ENCODE results near the gene YTHDC1. TPM values are rescaled to one million over a fixed set of nuclear protein-coding genes. Genes with fewer than 3 reads are reported as not detected.
A peak's percentile ranks its signal among the peaks of the same experiment; 100 is the strongest.

The YTHDC1 gene
- 68.9 TPM for total RNA-seq (2021; ENCODE audit: unreplicated experiment)
- polyA plus RNA-seq (2012): 39.3 and 45.3 TPM in 2 replicates
- Bru-seq, nascent RNA: percentile 97 among the genes with signal in this experiment
- percentile 90 among the genes with signal in this experiment for BruChase-seq, experiment 1, labeled RNA remaining after a 6-hour chase
- percentile 93 among the genes with signal in this experiment for BruChase-seq, experiment 2, labeled RNA remaining after a 2-hour chase
- long read RNA-seq, full-length matches to known transcripts: 11 of 37 reads
- long read RNA-seq, partial matches to known transcripts: 25 of 37 reads
- long read RNA-seq, other reads (novel, unspliced or antisense): 1 of 37 reads

DNA sequence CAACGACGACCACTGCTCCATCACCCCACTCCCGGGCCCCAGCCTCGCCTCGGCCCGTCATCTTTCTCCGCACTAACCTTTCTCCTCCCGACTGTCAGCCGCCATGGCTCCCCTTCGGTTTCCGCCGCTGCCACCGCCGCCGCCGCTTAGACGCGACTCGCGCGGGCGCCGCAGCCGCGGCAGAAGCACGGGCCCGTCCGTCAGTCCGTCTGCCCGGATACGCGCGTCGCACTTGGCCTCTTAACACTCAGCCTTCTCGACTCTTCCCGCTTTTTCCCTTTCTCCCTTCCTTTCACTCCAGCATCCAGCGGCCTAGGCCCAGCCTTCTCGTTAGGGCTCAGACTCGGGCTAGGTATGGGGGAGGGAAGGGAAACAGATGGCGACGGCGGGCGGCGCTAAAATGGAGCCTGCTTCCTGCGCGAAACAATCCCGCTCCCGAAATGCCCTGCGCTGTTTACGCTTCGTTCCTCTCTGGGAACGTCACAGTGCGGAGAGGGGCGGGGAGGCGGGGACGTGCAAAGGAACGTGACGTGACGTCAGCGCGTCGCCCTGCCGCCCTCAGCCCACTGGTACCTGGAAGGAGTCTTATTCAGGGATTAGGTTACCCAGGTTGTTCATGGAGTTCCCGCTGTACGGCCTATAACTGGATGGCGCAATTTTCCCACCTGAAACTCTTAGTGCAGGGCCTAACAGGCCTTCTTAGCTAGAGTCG is at the start of gene YTHDC1:
Gene YTHDC1, minus strand, starts transcription at position 442 of the 712 bp plus-strand sequence. Its CDS starts 337 bp downstream, at position 105.
- no TSS peak for BruUV-seq (replicated peaks)
- Histone ChIP-seq H2AFZ (ENCODE audit: low read depth, low read length, poor library complexity, severe bottlenecking) (no peak within 1 kb of the TSS), H3K4me1 (ENCODE audit: control insufficient read depth in 1 of 2, insufficient read depth in 2 of 2, low read length in 2 of 2) (peaks cover 4 to 20% of the 10 kb centered on the region in 2 experiments; a peak in 3 of 4 replicates), H3K9me2 (ENCODE audit: insufficient read depth) (no peaks in the 10 kb centered on the region), H4K20me1 (ENCODE audit: insufficient read depth) (peaks cover 8% of the 10 kb centered on the region; the same call in 1 of the 2 replicates), H3K36me3 (ENCODE audit: control insufficient read depth in 1 of 2, insufficient read depth in 2 of 2, low read length in 2 of 2) (no peaks in the 10 kb centered on the region; a peak in 1 of 4 replicates), H3K27me3 (ENCODE audit: insufficient read depth, low read length) (no peaks in the 10 kb centered on the region), H3K27ac (ENCODE audit: low read depth, low read length) (peak within 1 kb of the TSS; percentile 89), H3K4me3 (replicated peaks in 1 of 2; ENCODE audit: low read depth in 1 of 2, low read length in 2 of 2) (peak within 1 kb of the TSS; percentile 82 to 96), H3K9ac (ENCODE audit: low read length) (peak within 1 kb of the TSS; percentile 93), H3K9me3 (ENCODE audit: control insufficient read depth in 1 of 2, insufficient read depth in 1 of 2, low read depth in 1 of 2, low read length in 2 of 2) (no peaks in the 10 kb centered on the region), H3K79me2 (ENCODE audit: insufficient read depth, low read length) (peaks cover 50% of the 10 kb centered on the region), H3K4me2 (ENCODE audit: low read length) (peak within 1 kb of the TSS; percentile 78)
- ChIA-PET RAD21 (ENCODE audit: low non-redundant PET in 1 of 2, low total read pairs in 2 of 2, uncharacterized antibody in 2 of 2, unreplicated experiment in 2 of 2) (no interaction called here), CTCF (no interaction called here), POLR2A (no interaction called here)
- intact Hi-C loops (cut with micrococcal nuclease): loop anchor here (5.0 kb wide), 1 partner anchor 648 kb away; the partner anchor contains the start of gene UBA6
- ATAC-seq (peak; percentile 99), DNase-seq (ENCODE audit: low read depth, low spot score) (peak; percentile 91)
- peak; percentile 77 for TF ChIP-seq SP1 (IDR thresholded peaks at IDR 0.05; ENCODE audit: low read depth)
- peak; percentile 91 for TF ChIP-seq CBX3 (IDR thresholded peaks at IDR 0.05; ENCODE audit: low read depth)
- TF ChIP-seq ZFX (IDR thresholded peaks at IDR 0.05): peak; percentile 88
- TF ChIP-seq, protein P1, sequence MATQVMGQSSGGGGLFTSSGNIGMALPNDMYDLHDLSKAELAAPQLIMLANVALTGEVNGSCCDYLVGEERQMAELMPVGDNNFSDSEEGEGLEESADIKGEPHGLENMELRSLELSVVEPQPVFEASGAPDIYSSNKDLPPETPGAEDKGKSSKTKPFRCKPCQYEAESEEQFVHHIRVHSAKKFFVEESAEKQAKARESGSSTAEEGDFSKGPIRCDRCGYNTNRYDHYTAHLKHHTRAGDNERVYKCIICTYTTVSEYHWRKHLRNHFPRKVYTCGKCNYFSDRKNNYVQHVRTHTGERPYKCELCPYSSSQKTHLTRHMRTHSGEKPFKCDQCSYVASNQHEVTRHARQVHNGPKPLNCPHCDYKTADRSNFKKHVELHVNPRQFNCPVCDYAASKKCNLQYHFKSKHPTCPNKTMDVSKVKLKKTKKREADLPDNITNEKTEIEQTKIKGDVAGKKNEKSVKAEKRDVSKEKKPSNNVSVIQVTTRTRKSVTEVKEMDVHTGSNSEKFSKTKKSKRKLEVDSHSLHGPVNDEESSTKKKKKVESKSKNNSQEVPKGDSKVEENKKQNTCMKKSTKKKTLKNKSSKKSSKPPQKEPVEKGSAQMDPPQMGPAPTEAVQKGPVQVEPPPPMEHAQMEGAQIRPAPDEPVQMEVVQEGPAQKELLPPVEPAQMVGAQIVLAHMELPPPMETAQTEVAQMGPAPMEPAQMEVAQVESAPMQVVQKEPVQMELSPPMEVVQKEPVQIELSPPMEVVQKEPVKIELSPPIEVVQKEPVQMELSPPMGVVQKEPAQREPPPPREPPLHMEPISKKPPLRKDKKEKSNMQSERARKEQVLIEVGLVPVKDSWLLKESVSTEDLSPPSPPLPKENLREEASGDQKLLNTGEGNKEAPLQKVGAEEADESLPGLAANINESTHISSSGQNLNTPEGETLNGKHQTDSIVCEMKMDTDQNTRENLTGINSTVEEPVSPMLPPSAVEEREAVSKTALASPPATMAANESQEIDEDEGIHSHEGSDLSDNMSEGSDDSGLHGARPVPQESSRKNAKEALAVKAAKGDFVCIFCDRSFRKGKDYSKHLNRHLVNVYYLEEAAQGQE (IDR thresholded peaks at IDR 0.05; ENCODE audit: low read depth): no peak
- 0 out of 2 replicates have a peak, but pooled peaks have one; percentile 16 for TF ChIP-seq SRF (IDR thresholded peaks at IDR 0.05; ENCODE audit: low read depth)
- no peak for TF ChIP-seq ZNF274 (IDR thresholded peaks at IDR 0.05; ENCODE audit: low read depth, low read length)
- TF ChIP-seq EGR1 (IDR thresholded peaks at IDR 0.05; ENCODE audit: low read depth): no peak
- peak; percentile 64 for TF ChIP-seq TCF7L2 (IDR thresholded peaks at IDR 0.05; ENCODE audit: borderline replicate concordance, extremely low read depth, insufficient read depth, insufficient read length)
- TF ChIP-seq POLR2AphosphoS5 (IDR thresholded peaks at IDR 0.05; ENCODE audit: low read depth, low read length): peak; percentile 87
- TF ChIP-seq, protein P2, sequence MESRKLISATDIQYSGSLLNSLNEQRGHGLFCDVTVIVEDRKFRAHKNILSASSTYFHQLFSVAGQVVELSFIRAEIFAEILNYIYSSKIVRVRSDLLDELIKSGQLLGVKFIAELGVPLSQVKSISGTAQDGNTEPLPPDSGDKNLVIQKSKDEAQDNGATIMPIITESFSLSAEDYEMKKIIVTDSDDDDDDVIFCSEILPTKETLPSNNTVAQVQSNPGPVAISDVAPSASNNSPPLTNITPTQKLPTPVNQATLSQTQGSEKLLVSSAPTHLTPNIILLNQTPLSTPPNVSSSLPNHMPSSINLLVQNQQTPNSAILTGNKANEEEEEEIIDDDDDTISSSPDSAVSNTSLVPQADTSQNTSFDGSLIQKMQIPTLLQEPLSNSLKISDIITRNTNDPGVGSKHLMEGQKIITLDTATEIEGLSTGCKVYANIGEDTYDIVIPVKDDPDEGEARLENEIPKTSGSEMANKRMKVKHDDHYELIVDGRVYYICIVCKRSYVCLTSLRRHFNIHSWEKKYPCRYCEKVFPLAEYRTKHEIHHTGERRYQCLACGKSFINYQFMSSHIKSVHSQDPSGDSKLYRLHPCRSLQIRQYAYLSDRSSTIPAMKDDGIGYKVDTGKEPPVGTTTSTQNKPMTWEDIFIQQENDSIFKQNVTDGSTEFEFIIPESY (IDR thresholded peaks at IDR 0.05; ENCODE audit: extremely low read depth, insufficient replicate concordance, low read length): peak; percentile 20
- 0 out of 2 replicates have a peak, but pooled peaks have one; percentile 17 for TF ChIP-seq CEBPB (IDR thresholded peaks at IDR 0.05; ENCODE audit: low read depth)
- TF ChIP-seq, protein P3, sequence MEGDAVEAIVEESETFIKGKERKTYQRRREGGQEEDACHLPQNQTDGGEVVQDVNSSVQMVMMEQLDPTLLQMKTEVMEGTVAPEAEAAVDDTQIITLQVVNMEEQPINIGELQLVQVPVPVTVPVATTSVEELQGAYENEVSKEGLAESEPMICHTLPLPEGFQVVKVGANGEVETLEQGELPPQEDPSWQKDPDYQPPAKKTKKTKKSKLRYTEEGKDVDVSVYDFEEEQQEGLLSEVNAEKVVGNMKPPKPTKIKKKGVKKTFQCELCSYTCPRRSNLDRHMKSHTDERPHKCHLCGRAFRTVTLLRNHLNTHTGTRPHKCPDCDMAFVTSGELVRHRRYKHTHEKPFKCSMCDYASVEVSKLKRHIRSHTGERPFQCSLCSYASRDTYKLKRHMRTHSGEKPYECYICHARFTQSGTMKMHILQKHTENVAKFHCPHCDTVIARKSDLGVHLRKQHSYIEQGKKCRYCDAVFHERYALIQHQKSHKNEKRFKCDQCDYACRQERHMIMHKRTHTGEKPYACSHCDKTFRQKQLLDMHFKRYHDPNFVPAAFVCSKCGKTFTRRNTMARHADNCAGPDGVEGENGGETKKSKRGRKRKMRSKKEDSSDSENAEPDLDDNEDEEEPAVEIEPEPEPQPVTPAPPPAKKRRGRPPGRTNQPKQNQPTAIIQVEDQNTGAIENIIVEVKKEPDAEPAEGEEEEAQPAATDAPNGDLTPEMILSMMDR (IDR thresholded peaks at IDR 0.05 in 2 of 3, conservative IDR thresholded peaks at IDR 0.05 in 1 of 3; ENCODE audit: borderline replicate concordance in 1 of 3, insufficient read depth in 1 of 3, low read depth in 2 of 3, low read length in 2 of 3): no peak
- TF ChIP-seq EZH2phosphoT487 (IDR thresholded peaks at IDR 0.05; ENCODE audit: borderline replicate concordance): no peak
- peak; percentile 90 for TF ChIP-seq YY1 (IDR thresholded peaks at IDR 0.05; ENCODE audit: extremely low read depth, insufficient replicate concordance, low read depth, low read length)
- TF ChIP-seq, protein P4, sequence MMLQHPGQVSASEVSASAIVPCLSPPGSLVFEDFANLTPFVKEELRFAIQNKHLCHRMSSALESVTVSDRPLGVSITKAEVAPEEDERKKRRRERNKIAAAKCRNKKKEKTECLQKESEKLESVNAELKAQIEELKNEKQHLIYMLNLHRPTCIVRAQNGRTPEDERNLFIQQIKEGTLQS (IDR thresholded peaks at IDR 0.05): no peak
- TF ChIP-seq SIN3A (IDR thresholded peaks at IDR 0.05; ENCODE audit: low read depth): peak; percentile 83
- TF ChIP-seq FOSL1 (IDR thresholded peaks at IDR 0.05; ENCODE audit: low read depth): no peak

Measured in HCT116 (cell line).